Measurements from ENCODE around the gene ROR2. TPM values are rescaled to one million over a fixed set of nuclear protein-coding genes. Genes with fewer than 3 reads are reported as not detected.
A peak's percentile ranks its signal among the peaks of the same experiment; 100 is the strongest.

Gene ROR2
- total RNA-seq, 3 donors from 2014 or later (not counting 1 experiment from before 2014, with no cell fraction given): 1.7 TPM; not detected in 2

DNA sequence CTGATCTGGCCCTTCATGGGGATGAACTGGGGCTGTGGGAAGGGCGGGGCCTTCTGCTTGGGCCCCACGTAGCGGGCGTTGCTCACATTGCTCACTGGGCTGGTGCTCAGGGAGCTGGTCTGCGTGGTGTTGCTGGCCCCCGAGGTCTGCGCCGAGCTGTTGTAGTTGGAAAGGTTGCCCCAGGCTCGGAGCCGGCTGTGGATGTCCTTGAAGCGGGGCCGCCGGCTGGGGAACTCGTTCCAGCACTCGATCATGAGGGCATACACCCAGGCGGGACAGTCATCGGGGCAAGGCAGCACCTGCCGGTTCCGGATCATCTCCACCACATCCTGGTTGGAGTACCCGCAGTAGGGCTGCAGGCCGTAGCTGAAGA, 226.0 kb downstream of the ROR2 start:
- Mint-ChIP-seq H3K27ac (no peak overlapping the region), H3K36me3 (no peaks in the 10 kb centered on the region), H3K27me3 (ENCODE audit: low read depth in 2 of 2) (peaks cover 8 to 16% of the 10 kb centered on the region in 2 donors), H3K4me1 (no peaks in the 10 kb centered on the region), H3K4me3 (no peak overlapping the region), H3K9me3 (no peaks in the 10 kb centered on the region)
- H3K4me1 ChIP-seq (ENCODE audit: control insufficient read depth, insufficient read depth, low read length): peaks cover 5% of the 10 kb centered on the region
- intact Hi-C loops (cut with micrococcal nuclease): no loop called here
- ATAC-seq (no peak), DNase-seq (no peak)
- WGBS (ENCODE audit: insufficient coverage): 95% methylated on average over 21 of the region's 21 CpGs
- H3K27ac ChIP-seq (ENCODE audit: low read length): no peak overlapping the region
- no peak overlapping the region for H3K4me3 ChIP-seq (ENCODE audit: low read length)
- TF ChIP-seq, protein P1, sequence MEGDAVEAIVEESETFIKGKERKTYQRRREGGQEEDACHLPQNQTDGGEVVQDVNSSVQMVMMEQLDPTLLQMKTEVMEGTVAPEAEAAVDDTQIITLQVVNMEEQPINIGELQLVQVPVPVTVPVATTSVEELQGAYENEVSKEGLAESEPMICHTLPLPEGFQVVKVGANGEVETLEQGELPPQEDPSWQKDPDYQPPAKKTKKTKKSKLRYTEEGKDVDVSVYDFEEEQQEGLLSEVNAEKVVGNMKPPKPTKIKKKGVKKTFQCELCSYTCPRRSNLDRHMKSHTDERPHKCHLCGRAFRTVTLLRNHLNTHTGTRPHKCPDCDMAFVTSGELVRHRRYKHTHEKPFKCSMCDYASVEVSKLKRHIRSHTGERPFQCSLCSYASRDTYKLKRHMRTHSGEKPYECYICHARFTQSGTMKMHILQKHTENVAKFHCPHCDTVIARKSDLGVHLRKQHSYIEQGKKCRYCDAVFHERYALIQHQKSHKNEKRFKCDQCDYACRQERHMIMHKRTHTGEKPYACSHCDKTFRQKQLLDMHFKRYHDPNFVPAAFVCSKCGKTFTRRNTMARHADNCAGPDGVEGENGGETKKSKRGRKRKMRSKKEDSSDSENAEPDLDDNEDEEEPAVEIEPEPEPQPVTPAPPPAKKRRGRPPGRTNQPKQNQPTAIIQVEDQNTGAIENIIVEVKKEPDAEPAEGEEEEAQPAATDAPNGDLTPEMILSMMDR (IDR thresholded peaks at IDR 0.05): no peak
- H3K27me3 ChIP-seq (ENCODE audit: control insufficient read depth, insufficient read depth, low read length): peaks cover 2% of the 10 kb centered on the region
- H3K9me3 ChIP-seq (ENCODE audit: control insufficient read depth, insufficient read depth, low read length): no peaks in the 10 kb centered on the region
- no peaks in the 10 kb centered on the region for H3K36me3 ChIP-seq (ENCODE audit: control insufficient read depth, insufficient read depth, low read length)

DNA sequence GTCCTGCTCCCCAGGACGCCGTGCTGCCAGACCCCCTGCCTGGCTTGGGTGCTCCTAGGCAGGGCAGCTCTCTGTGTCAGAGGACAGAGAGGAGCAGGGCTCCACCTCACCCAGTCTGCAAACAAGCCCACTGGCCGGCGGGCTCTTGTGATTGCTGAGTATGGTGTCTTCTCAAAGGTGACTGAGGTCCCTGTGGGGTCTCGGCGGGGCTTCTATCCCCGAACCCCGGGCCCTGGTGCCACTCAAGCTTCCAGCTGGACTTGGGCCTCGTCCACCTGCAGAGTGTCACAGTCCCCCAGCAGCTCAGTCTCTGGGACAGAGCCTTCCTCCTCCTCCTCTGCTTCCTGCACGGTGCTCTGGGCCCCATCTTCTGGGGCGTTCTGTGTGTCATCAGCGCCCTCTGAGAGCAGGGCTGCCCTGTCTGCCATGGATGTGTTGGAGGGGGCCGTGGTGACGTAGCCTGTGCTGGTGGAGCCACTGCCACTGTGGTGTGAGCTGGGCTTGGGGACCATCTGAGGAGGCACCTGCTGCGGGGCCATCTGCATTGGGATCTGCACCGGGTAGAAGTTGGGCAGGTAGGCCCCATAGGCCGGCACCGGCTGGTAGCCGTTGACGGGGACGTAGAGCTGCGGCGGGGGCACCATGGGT, 226.5 kb downstream of the ROR2 start:
- H3K4me3 Mint-ChIP-seq: no peak overlapping the region
- no peak overlapping the region for H3K27ac Mint-ChIP-seq
- no peak overlapping the region for H3K27ac ChIP-seq (ENCODE audit: low read length)
- ATAC-seq (peak in 1 of 3 donors; percentile 19), DNase-seq (no peak)
- H3K36me3 Mint-ChIP-seq: no peaks in the 10 kb centered on the region
- no peaks in the 10 kb centered on the region for H3K9me3 ChIP-seq (ENCODE audit: control insufficient read depth, insufficient read depth, low read length)
- TF ChIP-seq, protein P1 (IDR thresholded peaks at IDR 0.05): no peak
- H3K27me3 Mint-ChIP-seq (ENCODE audit: low read depth in 2 of 2): peaks cover 8 to 16% of the 10 kb centered on the region in 2 donors
- no peak overlapping the region for H3K4me3 ChIP-seq (ENCODE audit: low read length)
- no peaks in the 10 kb centered on the region for H3K9me3 Mint-ChIP-seq
- intact Hi-C loops (cut with micrococcal nuclease): no loop called here
- no peaks in the 10 kb centered on the region for H3K4me1 Mint-ChIP-seq
- H3K36me3 ChIP-seq (ENCODE audit: control insufficient read depth, insufficient read depth, low read length): no peaks in the 10 kb centered on the region
- WGBS (ENCODE audit: insufficient coverage): 84% methylated on average over 23 of the region's 23 CpGs
- peaks cover 5% of the 10 kb centered on the region for H3K4me1 ChIP-seq (ENCODE audit: control insufficient read depth, insufficient read depth, low read length)
- peaks cover 2% of the 10 kb centered on the region for H3K27me3 ChIP-seq (ENCODE audit: control insufficient read depth, insufficient read depth, low read length)

DNA sequence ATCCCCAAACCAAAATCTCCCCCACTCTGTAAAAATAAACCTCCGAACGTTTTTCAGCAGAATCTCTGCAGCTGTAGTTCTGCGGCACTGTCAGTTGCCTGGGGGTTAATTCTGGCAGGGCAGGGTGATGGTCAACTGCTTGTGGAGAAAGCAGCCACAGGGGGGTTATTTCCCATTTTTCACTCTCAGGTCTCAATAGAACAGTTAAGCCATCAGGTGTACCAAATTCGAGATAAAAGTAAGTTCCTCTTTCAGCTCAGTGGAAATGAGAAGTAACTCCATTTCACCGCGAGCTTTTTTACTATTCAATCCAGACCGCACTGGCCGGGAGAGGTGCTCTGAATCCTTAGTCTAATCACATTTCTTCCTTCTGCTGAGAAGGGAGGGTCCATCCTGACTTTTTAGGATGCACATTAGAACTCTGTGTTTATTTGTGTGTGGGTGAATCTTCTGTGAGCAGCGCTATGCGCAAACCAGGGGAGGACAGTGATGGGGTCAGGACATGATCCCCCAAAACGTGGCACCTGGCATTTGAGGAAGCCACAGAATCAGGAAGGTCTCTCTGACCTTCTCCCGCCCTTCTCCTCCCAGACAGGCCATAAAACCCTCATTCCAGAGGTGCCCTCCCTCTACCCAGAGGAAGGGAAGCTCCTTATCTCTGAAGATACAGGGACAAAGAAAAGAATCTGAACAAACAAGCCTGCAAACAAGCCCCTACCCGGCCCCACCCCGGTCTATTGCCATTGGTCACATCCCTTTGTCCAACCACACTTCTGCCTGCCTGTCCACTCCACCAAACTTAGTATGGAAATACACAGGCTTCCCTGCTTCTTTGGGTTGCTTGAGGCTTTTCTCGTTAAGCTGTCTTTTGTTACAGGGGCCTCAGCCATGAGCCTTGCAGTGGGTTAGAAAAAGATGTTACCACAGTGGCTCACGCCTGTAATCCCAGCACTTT, 229.0 kb downstream of the ROR2 start:
- WGBS (ENCODE audit: insufficient coverage): 24% methylated on average over 14 of the region's 16 CpGs
- peaks cover 5% of the 10 kb centered on the region for H3K4me1 ChIP-seq (ENCODE audit: control insufficient read depth, insufficient read depth, low read length)
- no peak overlapping the region for H3K27ac Mint-ChIP-seq
- H3K4me3 ChIP-seq (ENCODE audit: low read length): no peak overlapping the region
- no peak overlapping the region for H3K4me3 Mint-ChIP-seq
- H3K9me3 Mint-ChIP-seq: no peaks in the 10 kb centered on the region
- H3K27ac ChIP-seq (ENCODE audit: low read length): no peak overlapping the region
- DNase-seq: no peak
- H3K4me1 Mint-ChIP-seq: no peaks in the 10 kb centered on the region
- H3K36me3 Mint-ChIP-seq: no peaks in the 10 kb centered on the region
- no peak for ATAC-seq
- H3K27me3 ChIP-seq (ENCODE audit: control insufficient read depth, insufficient read depth, low read length): peaks cover 4% of the 10 kb centered on the region
- peaks cover 19 to 37% of the 10 kb centered on the region in 2 donors for H3K27me3 Mint-ChIP-seq (ENCODE audit: low read depth in 2 of 2)
- TF ChIP-seq, protein P1 (IDR thresholded peaks at IDR 0.05): no peak
- H3K36me3 ChIP-seq (ENCODE audit: control insufficient read depth, insufficient read depth, low read length): no peaks in the 10 kb centered on the region
- intact Hi-C loops (cut with micrococcal nuclease): no loop called here
- no peaks in the 10 kb centered on the region for H3K9me3 ChIP-seq (ENCODE audit: control insufficient read depth, insufficient read depth, low read length)

All from natural killer cell (primary cell).